Measurements from ENCODE around the gene ADGRG3.

ADGRG3 gene, protein sequence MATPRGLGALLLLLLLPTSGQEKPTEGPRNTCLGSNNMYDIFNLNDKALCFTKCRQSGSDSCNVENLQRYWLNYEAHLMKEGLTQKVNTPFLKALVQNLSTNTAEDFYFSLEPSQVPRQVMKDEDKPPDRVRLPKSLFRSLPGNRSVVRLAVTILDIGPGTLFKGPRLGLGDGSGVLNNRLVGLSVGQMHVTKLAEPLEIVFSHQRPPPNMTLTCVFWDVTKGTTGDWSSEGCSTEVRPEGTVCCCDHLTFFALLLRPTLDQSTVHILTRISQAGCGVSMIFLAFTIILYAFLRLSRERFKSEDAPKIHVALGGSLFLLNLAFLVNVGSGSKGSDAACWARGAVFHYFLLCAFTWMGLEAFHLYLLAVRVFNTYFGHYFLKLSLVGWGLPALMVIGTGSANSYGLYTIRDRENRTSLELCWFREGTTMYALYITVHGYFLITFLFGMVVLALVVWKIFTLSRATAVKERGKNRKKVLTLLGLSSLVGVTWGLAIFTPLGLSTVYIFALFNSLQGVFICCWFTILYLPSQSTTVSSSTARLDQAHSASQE

DNA sequence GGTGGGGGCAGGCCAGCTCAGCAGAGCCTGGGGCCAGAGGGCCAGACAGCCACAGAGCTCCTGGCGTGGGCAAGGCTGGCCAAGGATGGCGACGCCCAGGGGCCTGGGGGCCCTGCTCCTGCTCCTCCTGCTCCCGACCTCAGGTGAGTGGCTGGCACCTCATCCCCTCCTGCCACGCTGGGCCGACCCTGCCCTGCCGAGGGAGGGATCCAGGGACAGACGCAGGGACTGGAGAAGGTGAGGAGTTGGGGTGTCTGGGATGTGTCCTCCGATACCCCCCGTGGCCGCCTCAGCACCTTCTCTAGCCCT is at the start of gene ADGRG3:
Gene ADGRG3, plus strand, starts transcription at position 44 of the 309 bp plus-strand sequence. Its CDS starts 42 bp downstream, at position 86.
- no peak within 1 kb of the TSS for H3K4me3 ChIP-seq (ENCODE audit: low read depth, low read length)
- no peak for DNase-seq (ENCODE audit: low read depth, low spot score)
- POLR2A ChIA-PET: no interaction called here
- CTCF ChIA-PET: interaction anchor here (0.7 to 1.6 kb wide), 2 partner anchors 19 to 20 kb away, joined by 3 to 7 read pairs; no protein-coding TSS in a partner anchor
- no peak for TF ChIP-seq CTCF (IDR thresholded peaks at IDR 0.05; ENCODE audit: insufficient read depth, low read length, missing control alignments)

DNA sequence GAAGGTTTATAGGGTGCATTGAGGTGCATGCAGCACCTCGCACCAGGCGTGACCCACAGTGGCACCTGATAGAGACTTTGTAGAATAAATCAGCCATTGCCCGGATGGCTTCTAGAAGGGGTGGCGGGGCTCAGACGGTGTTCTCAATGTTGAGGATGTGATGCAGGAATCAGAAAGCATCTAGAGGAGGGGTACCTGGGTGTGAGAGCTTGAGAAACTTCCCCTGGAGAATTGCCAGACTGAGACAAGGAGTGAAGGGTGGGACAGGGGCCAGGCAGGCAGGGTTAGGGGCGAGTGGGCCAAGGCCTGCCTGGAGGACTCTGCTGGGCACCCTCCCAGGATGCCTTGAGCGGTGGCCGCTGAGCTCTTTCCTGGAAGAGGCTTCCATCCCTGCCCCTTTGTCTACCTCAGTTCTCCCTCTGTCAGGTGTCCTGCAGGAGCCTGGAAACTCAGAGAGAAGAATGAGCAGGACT is 48.9 kb upstream of the ADGRG3 start:
- POLR2A ChIA-PET: no interaction called here
- no peak for TF ChIP-seq CTCF (IDR thresholded peaks at IDR 0.05; ENCODE audit: insufficient read depth, low read length, missing control alignments)
- H3K4me3 ChIP-seq (ENCODE audit: low read depth, low read length): no peak overlapping the region
- DNase-seq (ENCODE audit: low read depth, low spot score): no peak
- CTCF ChIA-PET: no interaction called here

DNA sequence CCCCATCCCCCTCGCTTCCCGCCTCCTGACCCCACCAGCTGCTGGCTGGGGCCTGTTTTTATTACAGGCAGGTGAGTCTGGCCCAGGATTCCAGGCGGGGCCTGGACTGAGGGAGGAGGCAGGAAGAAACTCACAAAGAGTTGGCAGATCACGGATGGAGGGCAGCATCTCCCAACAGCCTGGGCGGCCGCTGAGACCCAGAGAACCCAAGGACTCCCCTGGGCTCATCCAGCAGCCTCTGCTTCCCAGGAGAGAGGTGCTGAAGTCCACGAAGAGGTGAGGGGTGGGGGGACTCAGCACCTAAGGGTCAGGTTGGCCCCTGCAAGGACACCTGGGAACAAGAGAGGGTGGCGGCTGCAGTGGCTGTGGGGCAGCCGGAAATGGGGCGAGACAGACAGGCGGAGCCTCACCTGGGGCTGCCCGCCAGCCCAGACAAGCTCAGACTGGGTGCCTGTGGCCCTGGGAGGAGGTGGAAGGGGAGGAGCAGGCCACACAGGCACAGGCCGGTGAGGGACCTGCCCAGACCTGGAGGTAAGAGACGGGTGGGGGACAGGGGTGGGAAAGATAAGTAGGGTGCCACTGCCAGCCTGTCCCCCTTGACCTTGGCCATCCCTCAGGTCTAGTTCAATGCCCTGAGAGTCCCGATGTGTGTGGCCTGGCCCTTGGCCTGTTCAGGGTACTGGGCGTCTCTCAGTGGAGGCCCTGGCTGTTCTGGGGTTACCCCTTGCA is 48.3 kb upstream of the ADGRG3 start:
- no peak overlapping the region for H3K4me3 ChIP-seq (ENCODE audit: low read depth, low read length)
- ChIA-PET CTCF (interaction anchor here (1.5 kb wide), 1 partner anchor 19 kb away, joined by 3 read pairs; no protein-coding TSS in a partner anchor), POLR2A (no interaction called here)
- DNase-seq (ENCODE audit: low read depth, low spot score): no peak
- TF ChIP-seq CTCF (IDR thresholded peaks at IDR 0.05; ENCODE audit: insufficient read depth, low read length, missing control alignments): no peak

- POLR2A ChIA-PET: no interaction called here
- H3K4me3 ChIP-seq (ENCODE audit: low read depth, low read length): no peak overlapping the region
- CTCF ChIA-PET: interaction anchor here (1.5 to 4.9 kb wide), 2 partner anchors 19 to 28 kb away, joined by 3 to 30 read pairs; no protein-coding TSS in a partner anchor
- TF ChIP-seq CTCF (IDR thresholded peaks at IDR 0.05; ENCODE audit: insufficient read depth, low read length, missing control alignments): no peak
- no peak for DNase-seq (ENCODE audit: low read depth, low spot score)
Observed at GRCh38 chr16:57620335-57621231, 47.5 kb upstream of the ADGRG3 start.

GRCh38 chr16:57621521-57622271 is 46.4 kb upstream of the ADGRG3 start:
- no peak for TF ChIP-seq CTCF (IDR thresholded peaks at IDR 0.05; ENCODE audit: insufficient read depth, low read length, missing control alignments)
- no peak for DNase-seq (ENCODE audit: low read depth, low spot score)
- ChIA-PET CTCF (interaction anchor here (1.2 to 4.9 kb wide), 3 partner anchors 27 to 45 kb away, joined by 3 to 30 read pairs (median 15); no protein-coding TSS in a partner anchor), POLR2A (no interaction called here)
- no peak overlapping the region for H3K4me3 ChIP-seq (ENCODE audit: low read depth, low read length)
